Germinal center (tissue), 1 donor: Measurements from ENCODE around the gene C22orf42.
A peak's percentile ranks its signal among the peaks of the same experiment; 100 is the strongest.
"Not testable (repeated sequence)": the region's sequence is repeated elsewhere in the genome, so short reads cannot be mapped to it uniquely, and the experiment has no call there.

Source experiments
- DNase-seq: peaks from one replicate; pipeline ENCODE4 v3.0.0; 2012; ENCODE audit warnings: mixed read lengths, low spot score

The C22orf42 gene, protein sequence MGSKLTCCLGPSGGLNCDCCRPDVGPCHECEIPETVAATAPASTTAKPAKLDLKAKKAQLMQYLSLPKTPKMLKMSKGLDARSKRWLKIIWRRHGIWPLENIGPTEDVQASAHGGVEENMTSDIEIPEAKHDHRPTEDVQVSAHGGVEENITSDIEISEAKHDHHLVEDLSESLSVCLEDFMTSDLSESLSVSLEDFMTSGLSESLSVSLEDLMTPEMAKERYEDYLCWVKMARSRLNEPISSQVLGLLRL

DNA sequence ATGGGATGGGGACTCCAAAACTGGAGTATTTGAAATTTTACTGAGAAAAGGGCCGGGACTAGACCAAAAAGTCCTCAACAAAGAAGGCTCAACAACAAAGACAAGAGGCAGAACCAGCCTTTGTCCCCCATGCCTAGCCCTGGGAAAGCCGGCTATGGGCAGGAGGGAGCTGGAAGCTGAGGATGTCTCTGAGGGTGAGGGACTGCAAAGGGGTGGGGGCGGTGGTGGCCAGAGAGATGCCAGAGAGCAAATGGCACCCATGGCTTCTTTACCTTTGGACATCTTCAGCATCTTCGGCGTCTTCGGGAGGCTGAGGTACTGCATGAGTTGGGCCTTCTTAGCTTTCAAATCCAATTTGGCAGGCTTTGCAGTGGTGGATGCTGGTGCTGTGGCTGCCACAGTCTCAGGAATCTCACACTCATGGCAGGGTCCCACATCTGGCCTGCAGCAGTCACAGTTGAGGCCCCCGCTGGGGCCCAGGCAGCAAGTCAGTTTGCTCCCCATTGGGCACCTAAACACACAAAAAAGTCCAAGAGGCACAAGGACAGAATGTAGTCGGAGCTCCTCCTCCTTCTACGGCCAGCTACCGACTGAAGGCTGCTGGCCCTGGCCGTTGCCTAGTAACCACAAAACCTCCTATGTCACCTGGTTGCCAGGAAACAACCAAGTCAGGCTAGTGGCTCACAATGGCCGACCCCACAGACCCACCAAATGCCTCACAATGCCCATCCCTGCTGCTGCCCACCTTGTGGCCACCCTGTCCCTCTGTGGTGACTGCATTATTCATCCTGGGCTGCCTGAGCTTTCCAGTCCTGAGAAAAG lies at the start of gene C22orf42:
C22orf42 (minus strand) TSS at position 592 of the 822 bp plus-strand sequence; CDS start at position 504, 88 bp downstream.
- DNase-seq = no peak

DNA sequence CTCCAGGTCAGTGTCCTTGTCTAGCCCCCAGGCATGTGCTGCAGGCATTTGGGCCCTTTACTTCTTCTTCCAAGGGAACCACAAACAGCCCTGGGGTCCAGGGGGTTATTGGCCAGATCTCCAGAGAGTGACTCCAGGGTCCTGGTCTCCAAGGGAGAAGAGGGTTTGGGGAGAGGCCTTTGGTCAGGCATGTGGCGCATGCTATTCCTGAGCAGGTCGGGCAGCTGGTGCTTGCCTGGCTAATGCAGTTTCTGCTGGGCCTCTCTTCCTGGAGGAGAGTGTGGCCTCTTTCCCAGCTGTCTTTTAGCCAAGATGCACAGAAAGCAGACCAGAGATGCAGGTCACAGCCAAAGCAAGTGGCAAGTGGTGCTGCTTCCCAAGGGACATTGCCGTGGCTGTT lies 49.6 kb upstream of the C22orf42 start:
- DNase-seq = no peak

DNA sequence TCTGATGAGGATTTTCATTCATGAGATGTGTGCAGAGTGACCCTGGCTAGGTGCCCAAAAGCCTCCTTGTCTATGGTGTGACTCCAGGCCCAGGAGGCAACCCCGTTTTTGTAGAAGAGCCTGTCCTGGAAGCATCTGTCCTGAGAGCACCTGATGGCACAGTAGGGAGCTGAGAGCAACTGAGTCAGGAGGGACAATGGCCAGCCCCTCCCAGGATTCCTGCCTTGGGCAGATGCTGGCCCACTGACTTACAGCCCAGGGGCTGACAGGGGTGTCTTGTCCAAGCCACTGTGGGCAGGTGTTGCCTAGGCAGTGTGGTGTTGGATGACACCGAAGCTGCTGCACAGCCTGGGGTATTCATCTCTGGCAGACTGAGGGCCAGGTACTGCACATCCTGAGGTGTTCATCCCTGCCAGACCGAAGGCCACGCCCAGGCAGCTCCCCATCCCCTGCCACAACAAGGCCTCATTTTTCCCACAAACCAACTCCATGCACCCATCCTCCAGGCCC lies 48.9 kb upstream of the C22orf42 start:
- DNase-seq = no peak

DNA sequence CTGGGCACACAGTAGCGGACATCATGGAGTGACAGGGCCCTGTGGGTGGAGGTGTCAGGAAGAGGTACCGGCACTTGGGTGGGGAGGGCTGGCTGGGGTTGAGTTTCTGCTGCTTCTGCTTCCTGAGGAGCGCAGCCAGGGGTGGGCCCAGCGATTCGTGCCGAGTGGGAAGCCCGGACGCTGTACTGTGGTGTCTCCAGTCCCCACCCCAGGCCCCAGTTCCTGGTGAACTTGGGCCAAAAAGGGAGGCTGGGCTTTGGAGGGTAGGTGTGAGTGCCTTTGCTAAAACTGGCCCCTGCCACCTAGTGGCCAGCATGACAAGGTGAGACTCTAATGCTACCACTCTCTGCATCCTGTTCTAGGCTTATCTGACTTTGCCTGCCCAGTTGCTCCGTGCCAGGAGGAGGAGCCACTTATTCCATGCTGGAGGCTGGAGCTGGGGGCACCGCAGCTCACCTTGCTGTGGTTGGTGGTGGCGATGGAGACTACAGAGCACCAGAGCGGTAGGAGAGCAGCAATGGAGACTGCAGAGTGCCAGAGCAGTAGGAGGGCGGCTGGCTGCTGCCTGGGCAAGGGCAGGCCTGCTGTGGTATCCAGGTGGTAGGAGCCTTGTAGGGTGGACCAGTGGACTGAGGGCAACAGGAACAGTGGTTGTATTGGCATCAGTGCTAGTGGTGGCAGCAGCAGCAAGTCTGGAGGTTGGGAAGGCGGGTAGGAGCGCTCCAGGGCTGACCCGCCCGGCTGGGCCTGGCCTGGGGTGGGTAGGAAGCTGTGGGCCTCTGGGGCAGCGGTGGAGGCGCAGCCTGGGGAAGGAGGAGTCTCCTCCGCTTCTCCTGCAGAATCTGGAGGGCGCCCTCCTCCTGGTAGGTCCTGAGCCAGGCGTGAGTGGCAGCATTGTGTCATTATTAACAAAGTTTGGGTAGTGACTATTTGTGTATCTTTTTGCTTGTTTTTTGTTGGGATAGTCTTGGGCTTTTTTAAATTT lies 48.0 kb upstream of the C22orf42 start:
- DNase-seq = no peak

DNA sequence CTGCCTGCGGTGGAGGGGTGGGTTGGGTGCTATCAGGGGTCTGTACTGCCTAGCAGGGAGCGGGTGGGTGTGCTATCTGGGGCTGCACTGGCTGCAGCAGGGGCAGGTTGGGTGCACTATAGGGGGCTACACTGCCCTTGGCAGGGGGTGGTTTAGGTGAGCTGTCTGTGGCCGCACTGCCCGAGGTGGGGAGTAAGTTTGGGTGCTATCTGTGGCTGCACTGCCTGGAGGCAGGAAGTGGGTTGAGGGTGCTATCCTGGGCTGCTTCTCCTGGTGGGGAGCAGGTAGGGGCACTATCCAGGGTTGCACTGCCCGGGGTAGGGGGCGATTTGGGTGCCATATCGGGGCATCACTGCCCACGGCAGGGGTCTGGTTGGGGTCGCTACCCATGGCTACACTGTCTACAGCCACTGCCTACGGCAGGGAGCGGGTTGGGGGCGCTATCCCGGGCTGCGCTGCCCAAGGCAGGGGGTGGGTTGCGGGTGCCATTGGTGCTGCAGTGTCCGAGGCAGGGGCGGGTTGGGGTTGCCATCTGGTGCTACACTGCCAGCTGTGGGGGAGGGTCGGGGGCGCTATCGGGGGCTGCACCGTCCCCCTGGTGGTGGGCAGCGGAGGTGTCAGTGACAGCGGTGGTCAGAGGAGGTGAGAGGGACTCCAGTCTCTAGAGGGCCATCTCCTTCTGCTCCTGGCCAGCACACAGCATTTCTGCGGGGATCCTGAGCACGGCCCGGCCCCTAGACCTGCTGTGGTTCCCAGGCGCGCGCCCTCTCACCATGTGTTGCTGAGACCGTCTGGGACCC lies 47.1 kb upstream of the C22orf42 start:
- no peak for DNase-seq

DNA sequence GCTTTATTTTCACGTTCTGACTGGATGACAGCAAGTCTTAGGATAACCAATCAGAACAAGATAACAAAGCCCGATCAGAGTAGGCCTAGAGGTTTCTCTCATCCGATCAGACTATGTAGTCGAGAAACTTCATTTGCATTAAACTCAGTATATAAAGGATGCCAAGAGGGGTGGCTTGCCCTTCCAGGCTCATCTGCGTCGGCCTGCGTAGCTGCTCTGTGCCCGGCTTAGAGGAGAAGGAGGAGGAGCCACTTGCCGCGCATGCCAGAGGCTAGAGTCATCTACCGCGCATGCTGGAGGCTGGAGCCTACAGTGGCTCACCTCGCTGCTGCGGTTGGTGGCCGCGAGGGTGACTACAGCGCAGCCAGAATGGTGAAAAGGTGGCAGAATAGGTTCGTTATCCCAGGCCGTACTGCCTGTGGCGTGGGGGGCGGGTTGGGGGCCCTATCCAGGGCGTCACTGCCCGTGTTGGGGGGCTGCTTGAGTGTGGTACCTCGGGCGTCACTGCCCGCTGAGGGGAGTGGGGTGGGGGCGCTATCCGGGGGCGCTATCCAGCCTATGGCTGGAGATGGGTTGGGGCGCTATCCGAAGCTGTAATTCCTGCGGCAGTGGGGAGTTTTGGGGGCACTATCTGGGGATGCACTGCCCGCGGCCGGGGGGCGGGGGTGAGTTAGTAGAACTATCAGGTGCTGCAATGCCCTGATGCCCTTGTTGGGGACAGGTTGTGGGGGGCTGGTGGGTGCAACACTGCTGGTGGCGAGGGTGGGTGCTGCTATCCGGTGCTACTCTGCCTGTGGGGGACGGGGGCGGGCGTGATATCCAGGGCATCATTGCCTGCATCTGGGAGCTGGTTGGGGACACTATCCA lies 46.0 kb upstream of the C22orf42 start, which contains the start of gene RFPL2:
RFPL2 (minus strand) TSS at position 218 of the 867 bp plus-strand sequence. CDS start 2,622 bp downstream, outside the sequence.
- no peak for DNase-seq

DNA sequence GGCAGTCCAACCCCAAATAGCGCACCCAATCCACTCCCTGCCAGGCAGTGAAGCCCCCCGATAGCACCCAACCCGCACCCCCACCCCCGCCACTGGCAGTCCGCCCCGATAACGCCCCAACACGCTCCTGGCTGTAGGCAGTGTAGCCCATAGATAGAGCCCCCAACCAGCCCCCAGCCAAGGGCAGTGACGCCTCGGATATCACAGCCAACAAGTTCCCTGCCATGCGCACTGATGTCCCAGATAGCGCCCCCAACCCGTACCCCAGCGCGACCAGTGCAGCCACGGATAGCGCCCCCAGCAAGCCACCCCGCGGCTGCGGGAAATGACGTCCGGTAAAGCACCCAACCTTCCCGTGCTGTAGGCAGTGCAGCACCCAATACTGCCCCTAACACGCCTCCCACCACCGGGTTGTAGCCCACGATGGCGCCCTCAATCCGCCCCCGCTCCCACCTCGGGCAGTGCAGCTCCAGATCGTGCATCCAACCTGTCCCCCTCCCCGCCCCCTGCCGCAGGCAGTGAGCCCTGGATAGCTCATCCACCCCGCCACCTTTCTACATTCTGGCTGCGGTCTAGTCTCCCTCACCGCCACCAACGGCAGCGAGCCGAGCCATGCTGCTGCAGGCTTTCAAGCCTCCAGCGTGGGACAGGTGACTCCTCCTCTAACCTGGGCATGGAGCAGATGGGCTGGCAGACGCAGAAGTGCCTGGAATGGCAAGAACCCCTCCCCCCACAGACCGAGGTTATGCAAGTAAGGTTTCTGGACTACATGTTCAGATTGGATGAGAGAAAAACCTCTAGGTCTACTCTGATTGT lies 45.1 kb upstream of the C22orf42 start:
- no peak for DNase-seq

DNA sequence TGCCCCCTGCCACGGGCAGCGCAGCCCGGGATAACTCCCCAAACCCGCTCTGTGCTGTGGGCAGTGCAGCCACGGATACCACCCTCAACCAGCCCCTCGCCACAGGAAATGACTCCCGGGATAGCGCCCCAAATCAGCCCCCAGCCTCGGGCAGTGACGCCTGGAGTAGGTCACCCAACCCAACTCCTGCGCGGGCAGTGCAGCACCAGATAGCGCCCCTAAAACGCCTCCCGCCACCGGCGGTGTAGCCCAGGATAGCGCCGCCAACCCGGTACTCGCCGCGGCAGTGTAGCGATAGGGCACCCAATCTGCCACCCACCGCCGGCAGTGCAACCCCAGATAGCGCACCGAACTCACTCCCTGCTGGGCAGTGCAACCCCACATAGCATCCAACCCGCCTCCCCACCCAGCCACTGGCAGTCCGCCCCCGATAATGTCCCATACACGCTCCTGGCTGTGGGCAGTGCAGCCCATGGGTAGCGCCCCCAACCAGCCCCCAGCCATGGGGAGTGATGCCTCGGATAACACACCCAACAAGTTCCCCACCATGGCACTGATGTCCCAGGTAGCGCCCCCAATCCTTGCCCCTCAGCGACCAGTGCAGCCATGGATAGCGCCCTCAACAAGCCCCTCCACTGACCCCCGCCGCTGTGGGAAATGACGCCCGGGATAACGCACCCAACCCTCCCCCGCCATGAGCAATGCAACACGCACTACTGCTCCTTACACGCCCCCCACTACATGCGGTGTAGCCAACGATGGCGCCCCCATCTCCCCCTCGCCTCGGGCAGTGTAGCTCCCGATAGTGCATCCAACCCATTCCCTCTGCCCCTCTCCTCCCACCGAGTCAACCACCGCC lies 44.3 kb upstream of the C22orf42 start:
- no peak for DNase-seq

DNA sequence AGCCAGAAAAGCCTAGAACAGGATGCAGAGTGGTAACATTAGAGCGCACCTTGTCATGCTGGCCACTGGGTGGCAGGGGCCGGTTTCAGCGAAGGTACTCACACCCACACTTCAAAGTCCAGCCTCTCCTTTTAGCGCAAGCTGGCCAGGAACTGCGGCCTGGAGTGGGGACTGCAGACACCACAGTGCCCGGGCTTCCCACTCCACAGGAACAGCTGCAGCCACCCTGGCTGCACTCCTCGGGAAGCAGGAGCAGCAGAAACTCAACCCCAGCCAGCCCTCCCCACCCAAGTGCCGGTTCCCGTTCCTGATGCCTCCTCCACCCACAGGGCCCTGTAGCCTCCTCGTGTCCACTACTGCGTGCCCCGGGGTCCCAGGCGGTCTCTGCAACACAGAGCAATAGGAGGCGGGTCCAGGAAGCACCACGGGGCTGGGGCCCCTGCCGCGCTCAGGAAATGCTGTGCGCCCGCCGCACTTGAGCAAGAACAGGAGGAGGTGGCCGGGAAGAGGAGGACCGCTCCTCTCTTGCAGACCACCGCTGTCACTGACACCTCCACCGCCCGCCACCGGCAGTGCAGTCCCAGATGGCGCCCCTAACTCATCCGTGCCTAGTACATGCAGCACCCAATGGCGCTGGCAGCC lies 43.6 kb upstream of the C22orf42 start:
- DNase-seq = peak; percentile 16

DNA sequence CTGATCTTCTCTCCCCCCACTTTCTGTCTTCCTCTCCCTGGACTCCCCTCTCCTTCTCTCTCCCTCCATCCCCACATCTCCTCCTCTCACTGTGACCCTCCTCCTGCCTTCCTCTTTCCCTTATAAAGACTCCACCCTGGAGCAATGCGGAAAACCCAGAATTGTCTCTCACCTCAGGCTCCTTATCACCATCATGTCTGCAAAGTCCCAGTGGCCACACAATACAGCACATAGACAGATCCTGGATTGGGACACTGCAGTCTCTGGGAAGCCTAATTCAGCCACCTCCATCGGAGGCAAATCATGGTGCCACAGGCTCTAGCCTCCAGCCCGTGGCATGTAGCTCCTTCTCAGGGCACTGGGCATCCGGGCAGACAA lies 43.0 kb upstream of the C22orf42 start:
- DNase-seq = no peak

DNA sequence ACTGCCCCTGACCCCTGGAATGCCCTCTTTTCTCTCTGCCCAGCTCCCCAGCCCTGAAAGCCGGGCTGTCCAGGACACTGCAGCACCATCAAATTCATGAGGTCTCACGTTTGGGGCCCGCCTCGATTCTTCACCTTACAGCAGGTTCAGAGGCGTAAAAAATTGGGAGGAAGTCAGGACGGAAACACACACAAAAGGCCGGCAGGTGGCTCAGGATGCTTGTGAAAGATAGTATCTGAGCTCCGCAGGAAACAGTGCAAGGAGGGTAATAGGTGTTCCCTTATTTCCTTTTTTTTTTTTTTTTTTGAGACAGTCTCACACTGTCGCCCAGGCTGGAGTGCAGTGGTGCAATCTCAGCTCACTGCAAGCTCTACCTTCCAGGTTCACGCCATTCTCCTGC lies 41.6 kb upstream of the C22orf42 start:
- DNase-seq = no peak

DNA sequence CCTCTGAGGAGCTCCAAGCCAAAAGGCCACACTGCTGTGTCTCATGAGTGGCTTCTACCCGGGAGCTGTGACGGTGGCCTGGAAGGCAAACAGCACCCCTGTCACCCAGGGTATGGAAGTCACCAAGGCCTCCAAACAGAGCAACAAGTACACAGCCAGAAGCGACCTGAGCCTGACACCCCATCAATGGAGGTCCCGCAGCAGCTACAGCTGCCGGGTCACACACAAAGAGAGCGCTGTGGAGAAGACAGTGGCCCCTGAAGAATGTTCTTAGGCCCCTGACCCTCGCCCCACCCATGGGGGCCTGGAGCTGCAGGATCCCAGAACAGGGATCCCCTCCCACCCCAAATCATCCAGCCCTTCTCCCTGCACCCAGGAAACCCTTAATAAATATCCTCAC lies 40.9 kb upstream of the C22orf42 start:
- DNase-seq = no peak

DNA sequence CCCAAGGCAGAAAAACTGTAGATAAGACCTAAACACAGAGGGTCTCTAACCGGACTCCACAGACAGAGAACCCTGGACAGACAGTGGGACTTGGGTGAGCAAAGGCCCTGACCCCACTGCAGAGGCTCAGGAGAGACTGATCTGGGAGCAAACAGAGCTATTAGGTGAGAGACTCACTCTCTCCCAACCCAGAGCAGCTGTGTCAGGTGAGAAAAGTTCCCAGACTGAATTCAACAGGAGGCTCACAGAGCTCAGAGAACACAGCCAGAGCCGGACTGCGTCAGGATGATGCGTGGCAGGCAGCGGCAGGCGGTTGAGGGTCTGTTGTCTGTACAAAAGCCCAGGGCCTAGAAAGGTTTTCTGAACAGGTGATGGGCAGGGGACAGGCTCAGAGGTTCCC lies 40.2 kb upstream of the C22orf42 start:
- DNase-seq = no peak

DNA sequence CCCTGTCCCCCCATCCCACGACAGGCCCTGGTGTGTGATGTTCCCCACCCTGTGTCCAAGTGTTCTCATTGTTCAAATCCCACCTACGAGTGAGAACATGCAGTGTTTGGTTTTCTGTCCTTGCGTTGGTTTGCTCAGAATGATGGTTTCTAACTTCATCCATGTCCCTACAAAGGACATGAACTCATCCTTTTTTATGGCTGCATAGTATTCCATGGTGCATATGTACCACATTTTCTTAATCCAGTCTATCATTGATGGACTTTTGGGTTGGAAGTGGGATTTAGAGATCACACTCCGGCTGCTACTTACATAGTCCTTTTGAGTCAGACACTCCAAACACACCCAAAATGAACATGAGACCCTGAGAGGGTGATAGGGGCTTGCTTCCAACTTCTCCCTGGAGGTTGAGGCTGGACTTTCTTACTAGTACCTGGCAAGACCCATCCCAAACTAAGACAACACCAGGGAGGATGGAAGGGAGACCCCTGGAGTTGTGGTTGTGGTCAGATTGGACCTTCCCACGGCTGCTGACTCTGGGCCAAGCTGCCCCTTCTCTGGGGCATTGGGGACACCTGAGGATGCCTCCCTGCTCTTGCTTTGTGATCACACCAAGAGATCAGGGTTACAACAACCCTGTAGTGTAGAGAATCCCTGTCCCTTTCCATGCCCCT lies 38.6 kb upstream of the C22orf42 start:
- DNase-seq = not testable (repeated sequence)

DNA sequence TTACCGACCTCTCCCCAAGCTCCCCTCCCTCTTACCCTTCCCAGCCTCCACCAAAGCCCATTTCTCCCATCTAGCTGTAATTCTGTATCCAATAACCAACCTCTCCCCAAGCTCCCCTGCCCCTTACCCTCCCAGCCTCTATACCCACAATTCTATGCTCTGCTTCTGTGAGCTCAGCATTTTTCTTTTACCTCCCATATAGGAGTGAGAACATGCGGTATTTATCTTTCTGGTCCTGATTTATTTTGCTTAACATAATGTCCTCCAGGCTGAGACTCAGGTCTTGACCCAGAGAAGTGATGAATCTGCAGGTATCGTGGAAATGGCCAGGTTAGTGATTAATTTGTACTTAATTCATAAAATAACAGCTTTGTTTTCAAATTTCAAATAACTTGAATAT lies 36.8 kb upstream of the C22orf42 start:
- DNase-seq = not testable (repeated sequence)

DNA sequence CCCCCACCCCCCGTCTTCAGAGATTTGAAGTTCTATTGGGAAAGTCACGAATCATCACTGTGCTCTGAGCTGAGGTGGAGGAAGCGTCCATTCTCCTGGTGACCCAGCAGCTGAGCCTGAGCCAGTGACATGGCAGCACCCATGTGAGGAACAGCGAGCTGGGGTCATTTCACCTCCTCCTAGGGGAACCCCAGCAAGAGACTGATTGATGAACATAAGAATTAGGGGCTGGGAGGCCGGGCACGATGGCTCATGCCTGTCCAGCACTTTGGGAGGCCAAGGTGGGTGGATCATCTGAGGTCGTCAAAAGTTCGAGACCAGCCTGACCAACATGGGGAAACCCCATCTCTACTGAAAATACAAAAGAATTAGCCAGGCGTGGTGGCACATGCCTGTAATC lies 34.2 kb upstream of the C22orf42 start:
- not testable (repeated sequence) for DNase-seq

DNA sequence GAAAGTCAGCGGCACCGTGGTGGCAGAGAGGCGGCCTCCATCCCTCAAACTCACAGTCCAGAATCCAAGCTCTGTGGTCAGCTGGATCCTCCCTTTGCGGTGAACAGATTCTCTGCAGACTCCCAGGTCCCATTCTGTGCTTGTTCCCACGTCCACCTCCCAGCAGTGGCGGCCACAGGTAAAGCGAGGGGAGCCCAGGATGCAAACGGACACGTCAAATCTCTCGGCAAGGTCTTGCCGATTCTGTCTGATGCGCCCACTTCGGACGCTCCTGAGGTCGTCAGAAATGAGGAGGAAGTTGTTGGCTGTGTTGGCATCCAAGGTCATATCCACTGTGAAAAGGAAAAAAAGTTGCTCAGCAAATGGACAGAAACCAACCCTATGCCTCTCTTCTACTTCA lies 31.9 kb upstream of the C22orf42 start:
- DNase-seq = not testable (repeated sequence)
